ENCODE data around the gene MRPL17. TPM values are rescaled to one million over a fixed set of nuclear protein-coding genes. Genes with fewer than 3 reads are reported as not detected.

MRPL17 gene
- total and polyA plus RNA-seq, 10 of the 15 experiments (the other 5 are each of a cell fraction or from before 2014, with no cell fraction given) = 60.3 to 171 (median 94.8) TPM

DNA sequence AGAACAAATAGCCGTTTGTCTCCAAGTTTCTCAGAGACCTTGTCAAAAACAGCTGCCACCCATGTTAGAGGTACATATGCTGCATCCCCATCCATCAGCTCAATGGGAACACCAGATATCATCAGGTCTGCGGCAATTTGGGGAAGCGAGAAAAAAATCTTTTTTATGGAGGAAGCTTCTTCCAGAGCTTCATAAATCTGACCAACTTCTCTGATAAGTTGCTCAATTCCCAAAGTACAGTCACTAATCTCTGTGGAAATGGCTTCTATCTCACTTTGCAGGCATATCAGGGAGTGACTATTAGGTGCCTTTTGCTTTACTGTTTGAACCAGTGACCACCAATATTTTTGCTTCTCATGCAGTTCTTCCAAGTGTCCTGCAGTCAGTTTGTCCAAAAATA is 34.3 kb upstream of the MRPL17 start:
- no peak overlapping the region for H3K4me2 ChIP-seq (ENCODE audit: control insufficient read depth, insufficient read depth)
- H3K4me3 ChIP-seq = no peak overlapping the region
- no peaks in the 10 kb centered on the region for H4K20me1 ChIP-seq (ENCODE audit: control insufficient read depth, insufficient read depth)
- no peak overlapping the region for H3K9ac ChIP-seq (ENCODE audit: control insufficient read depth, insufficient read depth, low read length)
- ChIA-PET POLR2A (no interaction called here), SMC1A (ENCODE audit: uncharacterized antibody, unreplicated experiment) (no interaction called here), RAD21 (ENCODE audit: unreplicated experiment) (no interaction called here), CTCF (interaction anchor here (0.9 to 1.6 kb wide), 6 partner anchors 10 to 40 kb away, joined by 3 to 5 read pairs (median 4); no protein-coding TSS in a partner anchor)
- H3K4me1 ChIP-seq (ENCODE audit: control insufficient read depth, insufficient read depth, low read length) = no peaks in the 10 kb centered on the region
- FAIRE-seq = no peak
- BruUV-seq (replicated peaks) = no TSS peak
- H3K36me3 ChIP-seq (ENCODE audit: control insufficient read depth in 2 of 2, insufficient read depth in 2 of 2, low read length in 1 of 2) = peaks cover 2 to 18% of the 10 kb centered on the region in 2 experiments; a peak in 3 of 4 replicates
- in situ Hi-C loops (cut with MboI) (no loop called here), intact Hi-C loops (cut with micrococcal nuclease; ENCODE audit: unreplicated experiment) (no loop called here)
- 100% methylated on average over 3 of the region's 3 CpGs for WGBS (ENCODE audit: insufficient coverage, insufficient replicate concordance, low lambda C conversion rate, missing lambda C conversion rate)
- no peak for ATAC-seq
- DNase-seq (ENCODE audit: low read depth, low spot score) = no peak
- no peak overlapping the region for H2AFZ ChIP-seq (ENCODE audit: control insufficient read depth, low read depth, low read length)
- H3K9me3 ChIP-seq (replicated peaks; ENCODE audit: control insufficient read depth, insufficient read depth, low read length) = peaks cover 4% of the 10 kb centered on the region; the same call in 2 of the 3 replicates
- H3K27ac ChIP-seq (ENCODE audit: control insufficient read depth, insufficient read depth) = no peak overlapping the region
- no peaks in the 10 kb centered on the region for H3K27me3 ChIP-seq (replicated peaks in 1 of 2; ENCODE audit: control insufficient read depth in 2 of 2, insufficient read depth in 2 of 2, low read length in 1 of 2)
- H3K79me2 ChIP-seq (ENCODE audit: control insufficient read depth, insufficient read depth, low read length) = peaks cover 3% of the 10 kb centered on the region
- TF ChIP-seq LARP7 (IDR thresholded peaks at IDR 0.05) (no peak), SUZ12 (IDR thresholded peaks at IDR 0.05; ENCODE audit: unreplicated experiment) (no peak), NFXL1 (IDR thresholded peaks at IDR 0.05; ENCODE audit: borderline replicate concordance) (no peak), POLR2AphosphoS5 (IDR thresholded peaks at IDR 0.05; ENCODE audit: low read length) (no peak), EZH2 (IDR thresholded peaks at IDR 0.05; ENCODE audit: borderline replicate concordance, control insufficient read depth, low read depth, low read length) (no peak), TCF7 (IDR thresholded peaks at IDR 0.05; ENCODE audit: borderline replicate concordance) (no peak), CREB1 (IDR thresholded peaks at IDR 0.05; ENCODE audit: low read depth) (no peak), ZNF217 (IDR thresholded peaks at IDR 0.05) (no peak), SIN3A (IDR thresholded peaks at IDR 0.05; ENCODE audit: low read depth, low read length) (no peak), CBX5 (IDR thresholded peaks at IDR 0.05; ENCODE audit: low read depth) (no peak), SMC3 (IDR thresholded peaks at IDR 0.05; ENCODE audit: borderline replicate concordance, low read length) (no peak)

All from GM12878 (cell line).